NB4 (cell line): ENCODE measurements around the gene FGF14.

Experiments used
- DNase-seq: peaks from one replicate; pipeline ENCODE4 v3.0.0; 2010; ENCODE audit warnings: low read depth
- H3K4me3 ChIP-seq: one replicate; pipeline ENCODE4 v1.5.1; 2011; ENCODE audit warnings: mild to moderate bottlenecking, low read depth, low read length, moderate library complexity
- MYC ChIP-seq: IDR thresholded peaks from 2 replicates; pipeline ENCODE4 v1.6.1; 2011; ENCODE audit warnings: low read depth, low read length
- POLR2A ChIP-seq: IDR thresholded peaks from 2 replicates; pipeline ENCODE4 v1.6.1; 2011; ENCODE audit warnings: mild to moderate bottlenecking; ENCODE audit not compliant: insufficient read length; ENCODE audit errors: extremely low read depth
- TF ChIP-seq, protein P1 (sequence below): IDR thresholded peaks from one replicate; pipeline ENCODE4 v1.5.1; 2012; ENCODE audit warnings: low read depth, low read length
- TF ChIP-seq, protein P2 (sequence below): IDR thresholded peaks from 2 replicates; pipeline ENCODE4 v1.6.1; 2011; ENCODE audit warnings: low read depth, low read length

The FGF14 gene

DNA sequence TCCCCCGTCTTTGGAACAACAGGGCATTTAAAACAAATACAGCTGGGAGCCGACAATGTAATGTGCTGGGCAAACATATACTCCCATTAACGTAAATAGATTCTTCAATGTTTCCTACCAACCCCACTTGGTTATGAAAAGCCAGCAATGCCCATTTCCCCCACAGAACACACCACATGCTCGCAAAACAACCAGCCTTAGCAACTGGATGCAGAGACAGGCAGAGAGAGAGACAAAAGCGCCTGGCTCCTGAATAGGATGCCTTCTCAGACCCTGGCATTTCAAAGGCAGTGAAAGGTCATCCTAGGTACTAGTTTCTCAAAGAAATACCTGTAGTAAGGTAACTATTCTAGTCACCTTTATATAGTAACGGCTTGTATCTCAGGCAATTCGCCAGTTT, 486.5 kb downstream of the FGF14 start:
- TF ChIP-seq POLR2A (no peak), MYC (no peak)
- TF ChIP-seq, protein P1, sequence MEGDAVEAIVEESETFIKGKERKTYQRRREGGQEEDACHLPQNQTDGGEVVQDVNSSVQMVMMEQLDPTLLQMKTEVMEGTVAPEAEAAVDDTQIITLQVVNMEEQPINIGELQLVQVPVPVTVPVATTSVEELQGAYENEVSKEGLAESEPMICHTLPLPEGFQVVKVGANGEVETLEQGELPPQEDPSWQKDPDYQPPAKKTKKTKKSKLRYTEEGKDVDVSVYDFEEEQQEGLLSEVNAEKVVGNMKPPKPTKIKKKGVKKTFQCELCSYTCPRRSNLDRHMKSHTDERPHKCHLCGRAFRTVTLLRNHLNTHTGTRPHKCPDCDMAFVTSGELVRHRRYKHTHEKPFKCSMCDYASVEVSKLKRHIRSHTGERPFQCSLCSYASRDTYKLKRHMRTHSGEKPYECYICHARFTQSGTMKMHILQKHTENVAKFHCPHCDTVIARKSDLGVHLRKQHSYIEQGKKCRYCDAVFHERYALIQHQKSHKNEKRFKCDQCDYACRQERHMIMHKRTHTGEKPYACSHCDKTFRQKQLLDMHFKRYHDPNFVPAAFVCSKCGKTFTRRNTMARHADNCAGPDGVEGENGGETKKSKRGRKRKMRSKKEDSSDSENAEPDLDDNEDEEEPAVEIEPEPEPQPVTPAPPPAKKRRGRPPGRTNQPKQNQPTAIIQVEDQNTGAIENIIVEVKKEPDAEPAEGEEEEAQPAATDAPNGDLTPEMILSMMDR = no peak
- TF ChIP-seq, protein P2, sequence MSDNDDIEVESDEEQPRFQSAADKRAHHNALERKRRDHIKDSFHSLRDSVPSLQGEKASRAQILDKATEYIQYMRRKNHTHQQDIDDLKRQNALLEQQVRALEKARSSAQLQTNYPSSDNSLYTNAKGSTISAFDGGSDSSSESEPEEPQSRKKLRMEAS = no peak
- H3K4me3 ChIP-seq = no peak overlapping the region
- no peak for DNase-seq

DNA sequence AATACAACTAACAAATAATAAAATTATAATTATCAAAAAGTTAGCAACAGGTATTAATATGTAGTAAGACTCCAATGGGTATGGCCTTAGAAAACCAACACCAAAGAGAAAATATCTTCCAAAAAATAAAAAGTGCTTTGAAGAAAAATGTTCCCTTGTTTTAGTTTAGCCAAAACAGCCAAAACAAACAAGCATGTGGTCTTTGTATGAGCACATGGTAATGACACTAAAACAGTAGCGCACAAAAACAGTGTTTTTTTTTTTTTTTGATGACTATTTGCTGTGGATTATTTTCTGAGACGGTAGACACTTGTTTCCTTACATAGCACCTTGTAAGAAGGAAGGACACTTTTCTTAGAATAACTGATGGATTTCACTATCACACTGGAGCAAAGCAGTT, 490.1 kb downstream of the FGF14 start:
- no peak for DNase-seq
- H3K4me3 ChIP-seq = no peak overlapping the region
- no peak for TF ChIP-seq MYC

DNA sequence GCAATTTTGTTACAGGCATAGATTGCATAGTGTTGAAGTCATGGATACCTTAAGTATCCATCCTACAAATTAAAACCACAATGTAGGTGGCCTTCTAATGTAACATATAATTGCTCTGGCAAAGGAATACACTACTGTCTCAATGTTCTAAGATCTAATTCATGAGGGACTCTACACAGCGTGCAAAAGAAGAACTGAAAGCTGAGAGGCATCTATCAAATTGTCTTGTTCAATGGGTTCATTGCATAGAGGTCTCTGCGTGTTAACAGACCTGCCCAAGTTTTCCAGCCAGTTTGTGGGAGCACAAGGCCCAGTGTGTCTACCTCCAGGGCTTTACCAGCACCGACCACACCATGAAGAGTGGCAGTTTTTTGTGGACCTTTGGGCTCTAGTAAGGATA, 498.0 kb downstream of the FGF14 start:
- TF ChIP-seq, protein P1 = no peak
- TF ChIP-seq MYC (no peak), POLR2A (no peak)
- TF ChIP-seq, protein P2 = no peak
- DNase-seq = no peak
- no peak overlapping the region for H3K4me3 ChIP-seq

DNA sequence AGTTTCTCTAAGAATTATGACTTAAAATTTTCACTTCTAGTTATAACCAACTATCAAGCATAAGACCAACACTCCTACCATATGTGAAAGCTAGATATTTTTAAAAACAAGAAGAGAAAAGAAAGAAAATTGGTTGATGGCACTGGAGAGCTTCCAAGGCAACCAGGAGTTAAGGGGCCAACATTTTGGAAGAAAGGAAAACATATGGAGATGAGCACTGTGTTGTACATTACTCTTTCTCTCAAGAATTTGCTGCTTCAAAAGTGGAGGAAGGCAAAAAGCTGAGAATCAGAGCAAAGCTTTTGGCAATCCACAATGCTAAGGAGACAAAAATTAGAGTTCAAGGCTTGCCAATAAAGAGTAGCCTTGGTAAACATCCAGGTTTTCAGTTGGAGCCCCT, 503.2 kb downstream of the FGF14 start:
- H3K4me3 ChIP-seq = no peak overlapping the region
- TF ChIP-seq POLR2A (no peak), MYC (no peak)
- TF ChIP-seq, protein P2 = no peak
- TF ChIP-seq, protein P1 = no peak
- no peak for DNase-seq

DNA sequence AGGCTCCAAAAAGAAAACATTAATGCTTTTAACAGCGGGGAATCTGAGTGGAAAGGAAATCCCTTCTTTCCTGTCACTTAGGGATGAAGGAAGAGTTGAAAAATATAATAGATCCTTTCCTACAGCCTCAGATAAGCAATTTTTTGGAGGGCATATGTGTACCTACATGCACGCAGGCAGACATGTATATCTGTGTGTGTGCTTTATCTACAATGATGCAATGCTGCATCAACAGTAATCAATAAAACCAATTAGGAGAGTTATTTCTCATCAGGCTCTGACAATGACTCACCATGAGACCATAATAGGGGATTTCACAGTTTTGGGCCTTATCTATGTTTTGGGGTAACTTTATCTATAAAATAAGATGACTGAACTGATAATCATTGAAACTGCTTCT, 505.3 kb downstream of the FGF14 start:
- TF ChIP-seq POLR2A (no peak), MYC (no peak)
- TF ChIP-seq, protein P1 = no peak
- TF ChIP-seq, protein P2 = no peak
- H3K4me3 ChIP-seq = no peak overlapping the region
- DNase-seq = no peak

DNA sequence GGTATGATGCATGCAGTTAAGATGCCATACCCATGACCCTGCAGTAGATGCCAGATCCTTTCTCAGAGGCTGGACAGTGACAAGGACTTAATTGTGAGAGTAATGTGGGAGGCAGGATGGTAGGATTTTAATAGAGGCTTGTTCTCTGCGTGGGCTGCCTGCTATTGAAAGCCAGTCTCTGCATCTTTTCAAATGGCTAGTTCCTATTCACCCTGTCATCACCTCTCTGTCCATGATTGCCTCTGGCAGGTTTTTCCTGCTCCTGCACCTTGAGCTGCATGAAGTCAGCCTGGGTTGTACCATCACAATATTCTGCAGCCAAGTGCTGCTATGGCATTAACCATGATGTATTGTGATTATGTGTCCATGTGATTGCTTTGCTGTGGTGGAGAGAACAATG, 508.8 kb downstream of the FGF14 start:
- DNase-seq = no peak
- TF ChIP-seq POLR2A (no peak), MYC (no peak)
- TF ChIP-seq, protein P2 = no peak
- TF ChIP-seq, protein P1 = no peak
- no peak overlapping the region for H3K4me3 ChIP-seq
